C4-2B (cell line): ENCODE data around the gene OAS1.

Experiments
- H3K27ac ChIP-seq: fragments of 450-650 bp; 2 replicates; pipeline ENCODE4 v1.5.1; 2017
- ZFX ChIP-seq: fragments of 450-650 bp; IDR thresholded peaks from 2 replicates; pipeline ENCODE4 v1.6.1; 2017
- TF ChIP-seq, protein P1 (sequence below): fragments of 450-650 bp; conservative IDR thresholded peaks from 2 replicates; pipeline ENCODE4 v1.5.1; 2017; ENCODE audit warnings: mild to moderate bottlenecking

Gene OAS1

GRCh38 chr12:112967858-112968257 is 61.1 kb downstream of the OAS1 start:
- TF ChIP-seq ZFX: no peak
- TF ChIP-seq, protein P1, sequence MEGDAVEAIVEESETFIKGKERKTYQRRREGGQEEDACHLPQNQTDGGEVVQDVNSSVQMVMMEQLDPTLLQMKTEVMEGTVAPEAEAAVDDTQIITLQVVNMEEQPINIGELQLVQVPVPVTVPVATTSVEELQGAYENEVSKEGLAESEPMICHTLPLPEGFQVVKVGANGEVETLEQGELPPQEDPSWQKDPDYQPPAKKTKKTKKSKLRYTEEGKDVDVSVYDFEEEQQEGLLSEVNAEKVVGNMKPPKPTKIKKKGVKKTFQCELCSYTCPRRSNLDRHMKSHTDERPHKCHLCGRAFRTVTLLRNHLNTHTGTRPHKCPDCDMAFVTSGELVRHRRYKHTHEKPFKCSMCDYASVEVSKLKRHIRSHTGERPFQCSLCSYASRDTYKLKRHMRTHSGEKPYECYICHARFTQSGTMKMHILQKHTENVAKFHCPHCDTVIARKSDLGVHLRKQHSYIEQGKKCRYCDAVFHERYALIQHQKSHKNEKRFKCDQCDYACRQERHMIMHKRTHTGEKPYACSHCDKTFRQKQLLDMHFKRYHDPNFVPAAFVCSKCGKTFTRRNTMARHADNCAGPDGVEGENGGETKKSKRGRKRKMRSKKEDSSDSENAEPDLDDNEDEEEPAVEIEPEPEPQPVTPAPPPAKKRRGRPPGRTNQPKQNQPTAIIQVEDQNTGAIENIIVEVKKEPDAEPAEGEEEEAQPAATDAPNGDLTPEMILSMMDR: no peak
- no peak overlapping the region for H3K27ac ChIP-seq
